Ovary (tissue), 9 donors: ENCODE data around the gene GEMIN8. TPM values are rescaled to one million over a fixed set of nuclear protein-coding genes. Genes with fewer than 3 reads are reported as not detected.

Experiments
- DNase-seq, 5 donors: peaks; one replicate each; pipeline ENCODE4 v3.0.0-alpha.2; 2019 to 2020
- H3K27ac ChIP-seq, 2 donors: fragments of 200-600 bp; one replicate each; pipeline versions ENCODE4 v1.5.1 to v1.8.0; 2019 to 2022
- H3K27me3 ChIP-seq: fragments of 200-600 bp; one replicate; pipeline ENCODE4 v1.8.0; 2022
- H3K36me3 ChIP-seq: fragments of 200-600 bp; sonication (generic); one replicate; pipeline ENCODE4 v1.5.1; 2019
- H3K4me1 ChIP-seq: one replicate; pipeline ENCODE4 v1.8.1; 2013; ENCODE audit warnings: mild to moderate bottlenecking, moderate library complexity; ENCODE audit not compliant: insufficient read depth
- H3K4me3 ChIP-seq: fragments of 200-600 bp; sonication (generic); one replicate; pipeline ENCODE4 v1.5.1; 2017
- H3K9me3 ChIP-seq, 2 donors: fragments of 200-600 bp in 1 of 2; sonication (generic) in 1 of 2; one replicate each; pipeline versions ENCODE4 v1.5.1 to v1.8.1; 2013 to 2019; ENCODE audit warnings: mild to moderate bottlenecking in 1 of 2, moderate library complexity in 1 of 2
- EP300 ChIP-seq: sonication (generic); formaldehyde crosslinking; IDR thresholded peaks from one replicate; pipeline ENCODE4 v1.6.1; 2017; ENCODE audit warnings: antibody characterized with exemption
- POLR2A ChIP-seq: fragments of 450-650 bp; IDR thresholded peaks from one replicate; pipeline ENCODE4 v1.6.1; 2017; ENCODE audit warnings: antibody characterized with exemption, mild to moderate bottlenecking, moderate library complexity
- WGBS, 3 donors: extraction: QIAGEN DNeasy Blood & Tissue Kit in 1 of 3; methylation state at CpG; one replicate each; pipeline versions ENCODE4 v1.1.5 to v1.1.7; 2013 to 2017; 5-methylcytosine and 5-hydroxymethylcytosine counted together
- intact Hi-C, 4 donors: fragments of 100-400 bp; cut with DNase I; formaldehyde crosslinking; loops; one replicate each; pipeline versions ENCODE4 v1.11.0 to v1.15.1; 2022 to 2023
- polyA plus RNA-seq, 2 donors: library from polyadenylated mRNA; stranded (reverse); fragments of 200-250 nt in 1 of 2; fragments of 350-450 nt in 1 of 2; fragmentation: Illumina TruSeq in 1 of 2; extraction: RNeasy Lipid Tissue Mini Kit (QIAGEN cat#74804) in 1 of 2; gene quantifications; one replicate each; pipeline ENCODE4 v1.2.3, GENCODE V29; 2013 to 2014
- total RNA-seq, 7 donors: library from RNA; depleted of rRNA in 2 of 7; stranded (reverse); fragments of >200 nt in 2 of 7; fragmentation: NEBNext Ultra II Directional in 3 of 7; extraction: Animal tissue kit (Norgen Biotek cat#: 25700) in 3 of 7; gene quantifications; one replicate each; pipeline versions ENCODE4 v1.1.0 to v1.2.4, GENCODE V29; 2016 to 2023
- TF ChIP-seq, protein P1 (sequence below), 3 donors: fragments of 450-650 bp in 2 of 3; fragments of 200-600 bp in 1 of 3; IDR thresholded peaks; one replicate each; pipeline versions ENCODE4 v1.5.1 to v1.8.0; 2016 to 2022; ENCODE audit warnings: antibody characterized with exemption in 3 of 3, mild to moderate bottlenecking in 1 of 3
- donor health status: DM: no; HTN: no; CAD: no; lungs with moderate emphysema.
- donor health status: DM: no; HTN: no; CAD: no.
- donor health status: Bipolar disorder and iron deficiency.
- donor health status: DM: yes; HTN: yes; CAD: no.
- donor health status: DM: no; HTN: no; CAD: no.
- donor health status: DM: yes; HTN: yes; CAD: no.

GEMIN8 gene
- total and polyA plus RNA-seq, 9 donors = 18.0 to 37.1 (median 23.6) TPM

GRCh38 chrX:14022019-14022418 lies 7.7 kb downstream of the GEMIN8 start:
- TF ChIP-seq EP300 = no peak
- H3K4me3 ChIP-seq = no peak overlapping the region

GRCh38 chrX:14017399-14017798 lies 12.3 kb downstream of the GEMIN8 start:
- no peak for DNase-seq
- no peak for TF ChIP-seq EP300
- no peak for TF ChIP-seq POLR2A
- TF ChIP-seq, protein P1, sequence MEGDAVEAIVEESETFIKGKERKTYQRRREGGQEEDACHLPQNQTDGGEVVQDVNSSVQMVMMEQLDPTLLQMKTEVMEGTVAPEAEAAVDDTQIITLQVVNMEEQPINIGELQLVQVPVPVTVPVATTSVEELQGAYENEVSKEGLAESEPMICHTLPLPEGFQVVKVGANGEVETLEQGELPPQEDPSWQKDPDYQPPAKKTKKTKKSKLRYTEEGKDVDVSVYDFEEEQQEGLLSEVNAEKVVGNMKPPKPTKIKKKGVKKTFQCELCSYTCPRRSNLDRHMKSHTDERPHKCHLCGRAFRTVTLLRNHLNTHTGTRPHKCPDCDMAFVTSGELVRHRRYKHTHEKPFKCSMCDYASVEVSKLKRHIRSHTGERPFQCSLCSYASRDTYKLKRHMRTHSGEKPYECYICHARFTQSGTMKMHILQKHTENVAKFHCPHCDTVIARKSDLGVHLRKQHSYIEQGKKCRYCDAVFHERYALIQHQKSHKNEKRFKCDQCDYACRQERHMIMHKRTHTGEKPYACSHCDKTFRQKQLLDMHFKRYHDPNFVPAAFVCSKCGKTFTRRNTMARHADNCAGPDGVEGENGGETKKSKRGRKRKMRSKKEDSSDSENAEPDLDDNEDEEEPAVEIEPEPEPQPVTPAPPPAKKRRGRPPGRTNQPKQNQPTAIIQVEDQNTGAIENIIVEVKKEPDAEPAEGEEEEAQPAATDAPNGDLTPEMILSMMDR (IDR thresholded peaks at IDR 0.05) = no peak
- intact Hi-C loops = loop anchor here in 1 of 4 donors (10.0 kb wide), 1 partner anchor 263 kb away; no protein-coding TSS in a partner anchor
- Histone ChIP-seq H3K27ac (no peak overlapping the region), H3K9me3 (no peaks in the 10 kb centered on the region), H3K4me3 (no peak overlapping the region), H3K4me1 (peaks cover 2% of the 10 kb centered on the region), H3K36me3 (no peaks in the 10 kb centered on the region), H3K27me3 (no peaks in the 10 kb centered on the region)
- WGBS, 3 donors = 84 to 87% (median 85%) methylated on average over 3 of the region's 3 CpGs

More at GRCh38 chrX:14022019-14022418, 7.7 kb downstream of the GEMIN8 start:
- no peak for DNase-seq
- no peaks in the 10 kb centered on the region for H3K36me3 ChIP-seq
- no peak overlapping the region for H3K27ac ChIP-seq
- H3K4me1 ChIP-seq = no peaks in the 10 kb centered on the region
- no peaks in the 10 kb centered on the region for H3K9me3 ChIP-seq
- no peaks in the 10 kb centered on the region for H3K27me3 ChIP-seq
- intact Hi-C loops = loop anchor here in 1 of 4 donors (10.0 kb wide), 1 partner anchor 267 kb away; no protein-coding TSS in a partner anchor

DNA sequence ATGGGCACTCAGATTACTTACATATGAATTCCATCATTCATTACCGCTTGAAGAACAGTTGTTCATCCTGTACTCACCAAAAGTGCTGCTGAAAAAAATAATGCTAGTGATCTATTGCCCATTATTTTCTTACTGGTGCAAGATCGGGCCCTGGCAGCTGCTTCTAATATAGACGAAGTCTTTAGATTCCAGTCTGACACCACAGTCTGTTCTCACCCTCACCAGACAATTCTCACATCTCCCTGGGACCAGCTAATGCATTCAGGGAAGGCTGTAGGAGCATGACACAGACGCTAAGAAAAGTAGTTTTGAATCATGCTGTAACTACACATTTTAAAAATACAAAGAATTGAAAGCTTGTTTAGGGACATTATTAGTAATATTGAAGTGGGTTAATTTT lies 13.8 kb downstream of the GEMIN8 start:
- no peak for DNase-seq
- no peak overlapping the region for H3K27ac ChIP-seq
- 75 to 81% (median 77%) methylated on average over 4 of the region's 4 CpGs for WGBS, 3 donors

DNA sequence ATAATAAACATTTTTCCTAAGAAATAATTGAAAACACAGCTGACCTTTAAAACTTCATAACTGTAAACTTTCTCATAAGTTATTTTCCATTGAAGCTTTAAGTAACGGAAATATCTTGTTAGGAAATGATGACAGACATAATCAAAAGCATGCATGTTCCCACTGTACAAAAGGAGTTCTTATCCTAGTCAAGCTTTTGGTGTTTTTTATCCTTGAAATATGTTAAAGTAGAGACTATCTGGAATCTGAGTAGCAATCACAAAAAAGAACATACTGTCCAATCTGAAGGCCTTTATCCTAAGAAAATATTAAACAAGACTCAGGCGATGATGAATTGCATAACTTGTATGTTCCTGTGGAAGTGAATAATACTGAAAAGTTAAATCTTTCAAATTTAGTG lies 14.4 kb downstream of the GEMIN8 start:
- Histone ChIP-seq H3K4me3 (no peak overlapping the region), H3K36me3 (no peaks in the 10 kb centered on the region), H3K27me3 (no peaks in the 10 kb centered on the region), H3K9me3 (no peaks in the 10 kb centered on the region), H3K4me1 (peaks cover 2% of the 10 kb centered on the region), H3K27ac (no peak overlapping the region)
- no peak for DNase-seq
- TF ChIP-seq POLR2A = no peak
- 52 to 57% (median 55%) methylated on average over 2 of the region's 2 CpGs for WGBS, 3 donors
- intact Hi-C loops = loop anchor here in 1 of 4 donors (10.0 kb wide), 1 partner anchor 260 kb away; no protein-coding TSS in a partner anchor

More for the DNA sequence above, 13.8 kb downstream of the GEMIN8 start:
- no peaks in the 10 kb centered on the region for H3K36me3 ChIP-seq
- TF ChIP-seq POLR2A = no peak
- no peak for TF ChIP-seq EP300
- TF ChIP-seq, protein P1 (IDR thresholded peaks at IDR 0.05) = no peak
- H3K9me3 ChIP-seq = no peaks in the 10 kb centered on the region
- peaks cover 2% of the 10 kb centered on the region for H3K4me1 ChIP-seq
- H3K4me3 ChIP-seq = no peak overlapping the region
- no peaks in the 10 kb centered on the region for H3K27me3 ChIP-seq
- intact Hi-C loops = loop anchor here in 1 of 4 donors (10.0 kb wide), 1 partner anchor 261 kb away; no protein-coding TSS in a partner anchor

GRCh38 chrX:14014526-14014925 lies 15.2 kb downstream of the GEMIN8 start:
- intact Hi-C loops = loop anchor here in 1 of 4 donors (10.0 kb wide), 1 partner anchor 260 kb away; no protein-coding TSS in a partner anchor
- H3K27ac ChIP-seq = no peak overlapping the region

More at GRCh38 chrX:14014526-14014925, 15.2 kb downstream of the GEMIN8 start:
- Histone ChIP-seq H3K9me3 (no peaks in the 10 kb centered on the region), H3K4me3 (no peak overlapping the region), H3K36me3 (no peaks in the 10 kb centered on the region), H3K4me1 (peaks cover 2% of the 10 kb centered on the region), H3K27me3 (no peaks in the 10 kb centered on the region)
- no peak for TF ChIP-seq POLR2A
- no peak for TF ChIP-seq EP300
- TF ChIP-seq, protein P1 (IDR thresholded peaks at IDR 0.05) = no peak
- DNase-seq = no peak
- WGBS, 3 donors = 78 to 87% (median 86%) methylated on average over 4 of the region's 4 CpGs
